Measurements from ENCODE around the gene TMEM119.
"Not testable (repeated sequence)": the region's sequence is repeated elsewhere in the genome, so short reads cannot be mapped to it uniquely, and the experiment has no call there.

Gene TMEM119

GRCh38 chr12:108559007-108559655 lies 38.8 kb downstream of the TMEM119 start:
- no peak for DNase-seq (ENCODE audit: low spot score)

GRCh38 chr12:108555383-108555782 lies 42.5 kb downstream of the TMEM119 start:
- not testable (repeated sequence) for DNase-seq (ENCODE audit: low spot score)

More at GRCh38 chr12:108559007-108559655, 38.8 kb downstream of the TMEM119 start:
- TF ChIP-seq CTCF (IDR thresholded peaks at IDR 0.05; ENCODE audit: extremely low read depth, missing control alignments) = no peak

GRCh38 chr12:108553799-108554198 lies 44.1 kb downstream of the TMEM119 start:
- no peak for TF ChIP-seq CTCF (IDR thresholded peaks at IDR 0.05; ENCODE audit: extremely low read depth, missing control alignments)

GRCh38 chr12:108551535-108551934 lies 46.3 kb downstream of the TMEM119 start:
- TF ChIP-seq CTCF (IDR thresholded peaks at IDR 0.05; ENCODE audit: extremely low read depth, missing control alignments) = no peak
- no peak for DNase-seq (ENCODE audit: low spot score)

More at GRCh38 chr12:108553799-108554198, 44.1 kb downstream of the TMEM119 start:
- no peak for DNase-seq (ENCODE audit: low spot score)

DNA sequence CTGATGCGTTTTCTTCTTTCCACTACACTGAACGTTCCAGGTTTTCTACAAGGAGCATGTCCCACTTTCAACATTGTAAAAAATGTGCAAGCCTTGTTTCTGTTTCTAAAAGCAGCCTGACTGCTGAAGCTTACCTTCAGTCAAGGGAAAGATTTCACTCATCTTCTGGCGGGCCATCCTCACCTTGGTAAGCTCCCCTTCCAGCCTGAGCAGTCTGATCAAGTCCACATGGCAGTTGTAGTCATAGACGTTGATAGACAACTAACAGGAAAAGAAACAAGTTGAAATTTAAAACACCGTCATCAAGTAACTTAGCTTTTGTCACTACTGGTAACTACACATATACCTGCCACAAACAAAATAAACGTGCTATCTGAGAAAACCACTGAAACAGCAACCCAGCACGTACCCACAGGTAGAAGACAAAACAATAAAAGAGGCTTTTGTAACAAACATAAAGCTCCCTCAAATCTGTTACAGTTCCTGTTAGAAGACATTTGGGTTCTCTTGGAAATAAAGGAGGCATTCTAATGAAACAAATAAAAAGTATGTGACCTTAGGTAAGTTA lies 48.8 kb downstream of the TMEM119 start:
- no peak for DNase-seq (ENCODE audit: low spot score)
- no peak for TF ChIP-seq CTCF (IDR thresholded peaks at IDR 0.05; ENCODE audit: extremely low read depth, missing control alignments)

GRCh38 chr12:108547686-108548085 lies 50.2 kb downstream of the TMEM119 start:
- no peak for TF ChIP-seq CTCF (IDR thresholded peaks at IDR 0.05; ENCODE audit: extremely low read depth, missing control alignments)
- DNase-seq (ENCODE audit: low spot score) = no peak

DNA sequence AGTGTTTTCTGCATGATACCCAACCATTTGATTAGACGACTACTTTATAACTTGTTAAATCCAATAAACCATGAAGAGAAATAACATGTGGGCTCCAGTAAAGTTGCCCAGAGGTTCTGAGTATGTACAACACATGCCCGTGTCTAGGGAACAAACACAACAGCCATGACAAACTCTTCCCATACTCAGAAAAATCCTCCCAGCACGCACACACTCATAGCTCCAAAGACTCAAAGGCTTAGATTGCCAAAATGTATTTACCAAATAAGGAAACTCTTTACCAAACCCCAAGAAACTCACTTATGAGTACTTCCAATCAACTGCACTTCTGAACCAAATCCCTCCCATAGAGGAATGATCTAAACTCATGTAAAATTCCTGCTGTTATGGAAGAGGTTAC lies 54.2 kb downstream of the TMEM119 start:
- no peak for DNase-seq (ENCODE audit: low spot score)
- no peak for TF ChIP-seq CTCF (IDR thresholded peaks at IDR 0.05; ENCODE audit: extremely low read depth, missing control alignments)

DNA sequence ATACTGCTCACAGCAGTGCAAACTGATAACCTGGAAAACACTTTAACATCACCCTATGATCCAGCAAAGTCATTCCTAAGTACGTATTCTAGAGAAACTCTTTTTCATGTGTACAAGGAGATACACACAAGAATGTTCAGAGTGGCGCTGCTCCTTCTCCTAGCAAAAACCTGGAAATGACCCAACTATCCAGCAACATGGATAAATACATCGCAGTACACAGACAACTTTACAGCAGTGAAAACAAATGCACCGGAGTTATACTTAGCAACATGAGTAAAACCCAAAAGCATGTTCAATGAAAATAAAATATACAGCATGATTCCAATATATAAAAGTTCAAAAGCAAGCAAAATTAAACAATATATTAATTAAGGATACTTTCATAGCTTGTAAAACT lies 55.6 kb downstream of the TMEM119 start:
- TF ChIP-seq CTCF (IDR thresholded peaks at IDR 0.05; ENCODE audit: extremely low read depth, missing control alignments) = no peak
- DNase-seq (ENCODE audit: low spot score) = no peak

Measured in GM20000 (cell line).